HL-60 (cell line): ENCODE measurements around the gene TNIP1.

Experiments used
- DNase-seq, 2 experiments: peaks; one replicate each; pipeline ENCODE4 v3.0.0-alpha.2; 2010 to 2020; ENCODE audit warnings: low read depth in 1 of 2, low spot score in 1 of 2
- H3K27ac ChIP-seq: fragments of 250-450 bp; sonication (Bioruptor Pico); replicated peaks from 2 replicates; pipeline ENCODE4 v1.5.1; 2020; ENCODE audit warnings: mild to moderate bottlenecking, moderate library complexity
- H3K27me3 ChIP-seq: fragments of 250-450 bp; sonication (Bioruptor Pico); 2 replicates; pipeline ENCODE4 v1.5.1; 2021; ENCODE audit warnings: mild to moderate bottlenecking, moderate library complexity; ENCODE audit not compliant: insufficient read depth, poor library complexity, severe bottlenecking
- H3K4me3 ChIP-seq: replicated peaks from 2 replicates; pipeline ENCODE4 v1.5.1; 2011; ENCODE audit warnings: mild to moderate bottlenecking, control low read depth, low read length; ENCODE audit not compliant: insufficient read depth
- GABPA ChIP-seq: IDR thresholded peaks from 2 replicates; pipeline ENCODE4 v1.6.1; 2012; ENCODE audit warnings: low read depth
- POLR2AphosphoS5 ChIP-seq: IDR thresholded peaks from 2 replicates; pipeline ENCODE4 v1.6.1; 2012; ENCODE audit warnings: low read depth
- SPI1 ChIP-seq: IDR thresholded peaks from 2 replicates; pipeline ENCODE4 v1.6.1; 2012; ENCODE audit warnings: low read depth, mild to moderate bottlenecking, borderline replicate concordance
- TF ChIP-seq, protein P1 (sequence below): IDR thresholded peaks from 2 replicates; pipeline ENCODE4 v1.6.1; 2012; ENCODE audit warnings: low read depth; ENCODE audit not compliant: insufficient replicate concordance
- TF ChIP-seq, protein P2 (sequence below): IDR thresholded peaks from one replicate; pipeline ENCODE4 v1.5.1; 2011; ENCODE audit warnings: low read length, control low read depth, inconsistent platforms; ENCODE audit not compliant: insufficient read depth

TNIP1 gene

DNA sequence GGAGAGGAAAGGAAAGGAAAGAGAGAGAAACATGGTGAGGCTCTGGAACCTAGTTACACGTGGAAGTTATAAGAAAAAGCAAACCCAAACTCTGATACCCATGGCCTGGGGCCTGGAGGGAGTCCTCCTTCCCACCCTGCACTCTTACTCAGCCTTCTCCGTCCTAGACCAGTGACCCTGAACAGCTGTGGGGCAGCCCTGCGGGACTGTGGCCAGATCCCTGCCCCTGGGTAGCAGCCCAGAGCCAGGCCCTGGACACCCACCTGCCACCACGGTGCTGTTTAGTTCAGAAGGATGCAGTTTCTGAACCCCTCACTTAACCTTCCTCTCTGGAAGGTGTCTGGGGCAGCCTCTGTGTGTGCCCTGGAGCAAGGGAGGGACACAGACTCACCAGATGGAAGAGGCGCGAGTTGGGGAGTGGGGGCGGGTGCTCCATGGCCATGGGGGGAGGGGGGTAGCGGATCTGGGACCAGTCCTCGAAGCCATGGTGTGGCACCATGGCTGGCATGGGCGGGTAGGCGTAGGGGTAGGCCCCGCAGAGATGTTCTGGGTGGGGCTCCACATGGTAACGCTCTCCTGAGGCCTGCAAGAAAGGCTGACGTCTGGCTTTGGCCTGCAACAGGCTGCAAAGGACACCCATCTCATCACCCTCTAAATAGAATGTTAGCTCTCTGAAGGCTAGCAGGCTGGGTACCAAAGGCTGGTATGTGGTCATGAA lies 47.5 kb downstream of the TNIP1 start:
- no peaks in the 10 kb centered on the region for H3K27me3 ChIP-seq
- no peak for DNase-seq
- no peak overlapping the region for H3K27ac ChIP-seq
- TF ChIP-seq, protein P1, sequence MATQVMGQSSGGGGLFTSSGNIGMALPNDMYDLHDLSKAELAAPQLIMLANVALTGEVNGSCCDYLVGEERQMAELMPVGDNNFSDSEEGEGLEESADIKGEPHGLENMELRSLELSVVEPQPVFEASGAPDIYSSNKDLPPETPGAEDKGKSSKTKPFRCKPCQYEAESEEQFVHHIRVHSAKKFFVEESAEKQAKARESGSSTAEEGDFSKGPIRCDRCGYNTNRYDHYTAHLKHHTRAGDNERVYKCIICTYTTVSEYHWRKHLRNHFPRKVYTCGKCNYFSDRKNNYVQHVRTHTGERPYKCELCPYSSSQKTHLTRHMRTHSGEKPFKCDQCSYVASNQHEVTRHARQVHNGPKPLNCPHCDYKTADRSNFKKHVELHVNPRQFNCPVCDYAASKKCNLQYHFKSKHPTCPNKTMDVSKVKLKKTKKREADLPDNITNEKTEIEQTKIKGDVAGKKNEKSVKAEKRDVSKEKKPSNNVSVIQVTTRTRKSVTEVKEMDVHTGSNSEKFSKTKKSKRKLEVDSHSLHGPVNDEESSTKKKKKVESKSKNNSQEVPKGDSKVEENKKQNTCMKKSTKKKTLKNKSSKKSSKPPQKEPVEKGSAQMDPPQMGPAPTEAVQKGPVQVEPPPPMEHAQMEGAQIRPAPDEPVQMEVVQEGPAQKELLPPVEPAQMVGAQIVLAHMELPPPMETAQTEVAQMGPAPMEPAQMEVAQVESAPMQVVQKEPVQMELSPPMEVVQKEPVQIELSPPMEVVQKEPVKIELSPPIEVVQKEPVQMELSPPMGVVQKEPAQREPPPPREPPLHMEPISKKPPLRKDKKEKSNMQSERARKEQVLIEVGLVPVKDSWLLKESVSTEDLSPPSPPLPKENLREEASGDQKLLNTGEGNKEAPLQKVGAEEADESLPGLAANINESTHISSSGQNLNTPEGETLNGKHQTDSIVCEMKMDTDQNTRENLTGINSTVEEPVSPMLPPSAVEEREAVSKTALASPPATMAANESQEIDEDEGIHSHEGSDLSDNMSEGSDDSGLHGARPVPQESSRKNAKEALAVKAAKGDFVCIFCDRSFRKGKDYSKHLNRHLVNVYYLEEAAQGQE, result no peak
- no peak for TF ChIP-seq SPI1
- no peak for TF ChIP-seq POLR2AphosphoS5
- TF ChIP-seq, protein P2, sequence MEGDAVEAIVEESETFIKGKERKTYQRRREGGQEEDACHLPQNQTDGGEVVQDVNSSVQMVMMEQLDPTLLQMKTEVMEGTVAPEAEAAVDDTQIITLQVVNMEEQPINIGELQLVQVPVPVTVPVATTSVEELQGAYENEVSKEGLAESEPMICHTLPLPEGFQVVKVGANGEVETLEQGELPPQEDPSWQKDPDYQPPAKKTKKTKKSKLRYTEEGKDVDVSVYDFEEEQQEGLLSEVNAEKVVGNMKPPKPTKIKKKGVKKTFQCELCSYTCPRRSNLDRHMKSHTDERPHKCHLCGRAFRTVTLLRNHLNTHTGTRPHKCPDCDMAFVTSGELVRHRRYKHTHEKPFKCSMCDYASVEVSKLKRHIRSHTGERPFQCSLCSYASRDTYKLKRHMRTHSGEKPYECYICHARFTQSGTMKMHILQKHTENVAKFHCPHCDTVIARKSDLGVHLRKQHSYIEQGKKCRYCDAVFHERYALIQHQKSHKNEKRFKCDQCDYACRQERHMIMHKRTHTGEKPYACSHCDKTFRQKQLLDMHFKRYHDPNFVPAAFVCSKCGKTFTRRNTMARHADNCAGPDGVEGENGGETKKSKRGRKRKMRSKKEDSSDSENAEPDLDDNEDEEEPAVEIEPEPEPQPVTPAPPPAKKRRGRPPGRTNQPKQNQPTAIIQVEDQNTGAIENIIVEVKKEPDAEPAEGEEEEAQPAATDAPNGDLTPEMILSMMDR, result no peak
- no peak for TF ChIP-seq GABPA
- H3K4me3 ChIP-seq, result no peak overlapping the region

DNA sequence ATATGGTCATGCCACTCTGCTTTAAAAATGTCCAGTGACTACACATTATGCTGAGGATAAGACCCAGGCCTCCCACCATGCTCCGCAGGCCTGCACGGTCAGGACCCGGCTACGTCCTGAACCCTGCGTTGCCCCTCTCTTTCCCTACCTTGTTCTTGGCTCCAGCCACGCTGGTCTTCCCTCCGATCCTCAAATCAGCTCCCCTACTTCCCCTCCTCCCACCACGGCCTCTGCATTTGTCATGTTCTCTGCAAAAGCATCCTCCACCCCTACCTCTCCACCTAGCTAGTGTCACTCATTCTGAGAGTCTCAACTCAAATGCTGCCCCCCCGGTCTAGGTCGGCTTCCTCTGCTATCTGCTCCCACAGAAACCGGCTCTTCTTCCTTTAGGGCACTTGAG lies 49.3 kb downstream of the TNIP1 start:
- Histone ChIP-seq H3K27me3 (no peaks in the 10 kb centered on the region), H3K27ac (no peak overlapping the region), H3K4me3 (no peak overlapping the region)
- TF ChIP-seq, protein P2, result no peak
- no peak for TF ChIP-seq SPI1
- TF ChIP-seq, protein P1, result no peak
- TF ChIP-seq GABPA, result no peak
- TF ChIP-seq POLR2AphosphoS5, result no peak
- no peak for DNase-seq

DNA sequence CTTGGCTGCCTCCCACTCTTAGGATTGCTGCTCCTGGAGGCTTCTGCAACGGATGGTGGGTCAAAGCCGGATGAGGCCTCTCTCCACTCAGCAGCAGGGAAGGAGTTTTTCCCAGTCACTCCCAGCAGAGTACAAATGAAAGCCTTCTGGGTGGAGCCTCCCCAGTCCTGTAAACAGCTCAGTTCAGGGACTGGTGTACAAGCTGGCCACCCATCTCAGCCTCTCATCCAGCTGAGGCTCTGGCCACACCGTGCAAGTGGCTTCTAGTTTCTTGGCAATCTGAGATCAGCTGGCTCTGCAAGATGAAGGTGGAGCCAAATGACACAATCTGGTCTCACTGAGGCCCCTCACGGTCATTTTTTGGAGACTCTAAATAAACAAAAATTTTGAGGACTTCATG lies 50.5 kb downstream of the TNIP1 start:
- DNase-seq, result no peak
- TF ChIP-seq SPI1, result no peak
- TF ChIP-seq, protein P2, result no peak
- TF ChIP-seq, protein P1, result no peak
- TF ChIP-seq POLR2AphosphoS5, result no peak
- Histone ChIP-seq H3K27me3 (no peaks in the 10 kb centered on the region), H3K27ac (no peak overlapping the region), H3K4me3 (no peak overlapping the region)
